Immature natural killer cell (primary cell): ENCODE measurements around the gene PRUNE1. TPM values are rescaled to one million over a fixed set of nuclear protein-coding genes. Genes with fewer than 3 reads are reported as not detected.

Experiments
- DNase-seq, 3 donors: peaks; one replicate each; pipeline ENCODE4 v3.0.0; 2022; ENCODE audit warnings: mixed read lengths in 1 of 3
- H3K27ac Mint-ChIP-seq, 6 donors: one replicate each; pipeline ENCODE4 v1.8.0; 2020; ENCODE audit warnings: mixed read lengths in 6 of 6, mild to moderate bottlenecking in 5 of 6, inconsistent platforms in 4 of 6, moderate library complexity in 3 of 6
- H3K27me3 Mint-ChIP-seq, 3 donors: one replicate each; pipeline ENCODE4 v1.8.0; 2020 to 2021; ENCODE audit warnings: low read depth in 3 of 3, mild to moderate bottlenecking in 3 of 3, mixed read lengths in 3 of 3, moderate library complexity in 3 of 3, inconsistent platforms in 1 of 3
- H3K36me3 Mint-ChIP-seq, 3 donors: one replicate each; pipeline ENCODE4 v1.8.0; 2020; ENCODE audit warnings: mixed read lengths in 3 of 3, inconsistent platforms in 2 of 3, mild to moderate bottlenecking in 2 of 3
- H3K4me1 Mint-ChIP-seq, 2 donors: one replicate each; pipeline ENCODE4 v1.8.0; 2020; ENCODE audit warnings: inconsistent platforms in 2 of 2, mild to moderate bottlenecking in 2 of 2, mixed read lengths in 2 of 2, moderate library complexity in 1 of 2
- H3K4me3 Mint-ChIP-seq, 5 donors: one replicate each; pipeline ENCODE4 v1.8.0; 2020; ENCODE audit warnings: mild to moderate bottlenecking in 5 of 5, mixed read lengths in 5 of 5, inconsistent platforms in 3 of 5, moderate library complexity in 3 of 5
- H3K9me3 Mint-ChIP-seq, 6 donors: one replicate each; pipeline ENCODE4 v1.8.0; 2020; ENCODE audit warnings: mild to moderate bottlenecking in 6 of 6, mixed read lengths in 6 of 6, inconsistent platforms in 4 of 6, moderate library complexity in 3 of 6
- polyA plus RNA-seq, 3 donors: library from polyadenylated mRNA; unstranded; fragments of 300-500 nt; fragmentation: Illumina TruSeq; gene quantifications; one replicate each; pipeline ENCODE4 v1.2.3, GENCODE V29; 2021

Gene PRUNE1
- polyA plus RNA-seq, 3 donors from 2014 or later = 35.6 to 53.3 (median 40.1) TPM

GRCh38 chr1:151070474-151071276, 62.4 kb downstream of the PRUNE1 start, which contains the start of gene GABPB2:
TSS of gene GABPB2 (plus strand) at chr1:151070761. CDS start at chr1:151088190, 17,429 bp downstream.
- peaks cover 5 to 18% (median 11%) of the 10 kb centered on the region in 3 donors for H3K27me3 Mint-ChIP-seq
- H3K4me1 Mint-ChIP-seq = peaks cover 25 to 30% of the 10 kb centered on the region in 2 donors
- no peaks in the 10 kb centered on the region for H3K9me3 Mint-ChIP-seq
- peak within 1 kb of the TSS; percentile 99 to 100 (median 100) for H3K27ac Mint-ChIP-seq
- H3K36me3 Mint-ChIP-seq = peaks cover 0 to 7% (median 2%) of the 10 kb centered on the region in 3 donors
- DNase-seq = peak; percentile 85 to 88 (median 87)
- peak within 1 kb of the TSS; percentile 98 to 99 (median 99) for H3K4me3 Mint-ChIP-seq

GRCh38 chr1:151072224-151072623, 64.0 kb downstream of the PRUNE1 start:
- peaks cover 5 to 18% (median 11%) of the 10 kb centered on the region in 3 donors for H3K27me3 Mint-ChIP-seq
- H3K9me3 Mint-ChIP-seq = no peaks in the 10 kb centered on the region
- peak overlapping the region in 5 of 6 donors; percentile 37 to 100 (median 99) for H3K27ac Mint-ChIP-seq
- peaks cover 25 to 30% of the 10 kb centered on the region in 2 donors for H3K4me1 Mint-ChIP-seq
- DNase-seq = no peak
- peaks cover 0 to 7% (median 2%) of the 10 kb centered on the region in 3 donors for H3K36me3 Mint-ChIP-seq
- peak overlapping the region in 4 of 5 donors; percentile 98 to 99 (median 99) for H3K4me3 Mint-ChIP-seq

Other genes with a start within 250 kb of the PRUNE1 start
- 100 to 1,000 TPM; 162 to 235 (median 177) TPM for gene CTSS, start 242.7 kb upstream of the PRUNE1 start, polyA plus RNA-seq
- gene CTSK, start 200.2 kb upstream of the PRUNE1 start, polyA plus RNA-seq = 1 to 10 TPM in 1 of 3 donors, not detected in 2; 1.1 TPM
- gene ARNT, start 131.8 kb upstream of the PRUNE1 start, polyA plus RNA-seq = 10 to 100 TPM; 14.5 to 28.7 (median 17.6) TPM
- gene CTXND2, start 121.3 kb upstream of the PRUNE1 start, polyA plus RNA-seq = not detected
- gene SETDB1, start 82.1 kb upstream of the PRUNE1 start, polyA plus RNA-seq = 10 to 100 TPM; 11.7 to 20.9 (median 15.3) TPM
- gene CERS2, start 33.6 kb upstream of the PRUNE1 start, polyA plus RNA-seq = 100 to 1,000 TPM; 138 to 200 (median 168) TPM
- not detected for gene ANXA9, start 26.2 kb upstream of the PRUNE1 start, polyA plus RNA-seq
- gene MINDY1, start 1.5 kb upstream of the PRUNE1 start, polyA plus RNA-seq = 1 to 10 TPM; 2.1 to 5.1 (median 3.6) TPM
- under 1 TPM in 1 of 3 donors, not detected in 2; 0.18 TPM for gene BNIPL, start 28.1 kb downstream of the PRUNE1 start, polyA plus RNA-seq
- 1 to 10 TPM; 4.0 to 7.0 (median 4.3) TPM for gene C1orf56, start 39.3 kb downstream of the PRUNE1 start, polyA plus RNA-seq
- 100 to 1,000 TPM; 129 to 177 (median 150) TPM for gene CDC42SE1, start 51.2 kb downstream of the PRUNE1 start, polyA plus RNA-seq
- gene MLLT11, start 51.9 kb downstream of the PRUNE1 start, polyA plus RNA-seq = 1 to 10 TPM; 4.2 to 7.9 (median 6.0) TPM
- 10 to 100 TPM in 1 of 3 donors, 1 to 10 TPM in 2; 5.1 to 14.2 (median 5.7) TPM for gene GABPB2, start 62.3 kb downstream of the PRUNE1 start, polyA plus RNA-seq
- gene SEMA6C, start 138.2 kb downstream of the PRUNE1 start, polyA plus RNA-seq = 1 to 10 TPM in 1 of 3 donors, under 1 TPM in 2; 0.23 to 1.5 (median 0.54) TPM
- gene TNFAIP8L2, start 148.2 kb downstream of the PRUNE1 start, polyA plus RNA-seq = 10 to 100 TPM; 25.9 to 69.2 (median 32.0) TPM
- under 1 TPM in 1 of 3 donors, not detected in 2; 0.29 TPM for gene LYSMD1, start 157.5 kb downstream of the PRUNE1 start, polyA plus RNA-seq
- 100 to 1,000 TPM in 1 of 3 donors, 10 to 100 TPM in 2; 79.4 to 122 (median 96.4) TPM for gene SCNM1, start 157.7 kb downstream of the PRUNE1 start, polyA plus RNA-seq
- gene TMOD4, start 167.5 kb downstream of the PRUNE1 start, polyA plus RNA-seq = 1 to 10 TPM in 1 of 3 donors, not detected in 2; 1.3 TPM
- gene VPS72, start 181.7 kb downstream of the PRUNE1 start, polyA plus RNA-seq = 100 to 1,000 TPM in 1 of 3 donors, 10 to 100 TPM in 2; 68.7 to 102 (median 75.5) TPM
- 10 to 100 TPM; 13.6 to 20.1 (median 15.8) TPM for gene PIP5K1A, start 190.1 kb downstream of the PRUNE1 start, polyA plus RNA-seq
- 100 to 1,000 TPM; 246 to 364 (median 282) TPM for gene PSMD4, start 246.3 kb downstream of the PRUNE1 start, polyA plus RNA-seq